Mesendoderm (in vitro differentiated cells): ENCODE data around the gene ZNF521.
A peak's percentile ranks its signal among the peaks of the same experiment; 100 is the strongest.

Experiments
- DNase-seq: peaks from one replicate; pipeline ENCODE4 v3.0.0; 2013
- H2AK5ac ChIP-seq: 2 replicates; pipeline ENCODE4 v1.6.1; 2013; ENCODE audit warnings: low read length, inconsistent platforms
- H2BK120ac ChIP-seq: 2 replicates; pipeline ENCODE4 v1.6.1; 2013; ENCODE audit warnings: low read depth, mild to moderate bottlenecking, low read length, moderate library complexity, mixed read lengths
- H2BK15ac ChIP-seq: replicated peaks from 2 replicates; pipeline ENCODE4 v1.6.1; 2013; ENCODE audit warnings: low read depth, mild to moderate bottlenecking, moderate library complexity
- H2BK5ac ChIP-seq: 2 replicates; pipeline ENCODE4 v1.6.1; 2013; ENCODE audit warnings: low read length, inconsistent platforms
- H3K18ac ChIP-seq: 2 replicates; pipeline ENCODE4 v1.6.1; 2013; ENCODE audit warnings: mild to moderate bottlenecking, low read length, mixed read lengths
- H3K23ac ChIP-seq: one replicate; pipeline ENCODE4 v1.6.1; 2013; ENCODE audit warnings: low read length
- H3K27ac ChIP-seq: 2 replicates; pipeline ENCODE4 v1.5.1; 2013; ENCODE audit warnings: low read depth, mild to moderate bottlenecking, inconsistent platforms, low read length, moderate library complexity
- H3K27me3 ChIP-seq: 2 replicates; pipeline ENCODE4 v1.6.1; 2013; ENCODE audit warnings: low read length, control low read depth, mild to moderate bottlenecking, inconsistent platforms; ENCODE audit not compliant: insufficient read depth, poor library complexity
- H3K36me3 ChIP-seq: 2 replicates; pipeline ENCODE4 v1.6.1; 2013; ENCODE audit warnings: low read length, inconsistent platforms; ENCODE audit not compliant: control insufficient read depth, insufficient read depth
- H3K4ac ChIP-seq: one replicate; pipeline ENCODE4 v1.6.1; 2013; ENCODE audit warnings: low read depth, mild to moderate bottlenecking, low read length, moderate library complexity
- H3K4me1 ChIP-seq: 2 replicates; pipeline ENCODE4 v1.6.1; 2013; ENCODE audit warnings: low read depth, low read length, inconsistent platforms; ENCODE audit not compliant: control insufficient read depth
- H3K4me2 ChIP-seq: 2 replicates; pipeline ENCODE4 v1.6.1; 2013; ENCODE audit warnings: low read length
- H3K4me3 ChIP-seq: 2 replicates; pipeline ENCODE4 v1.5.1; 2013; ENCODE audit warnings: mild to moderate bottlenecking, low read length
- H3K56ac ChIP-seq: one replicate; pipeline ENCODE4 v1.6.1; 2013; ENCODE audit warnings: low read length
- H3K79me1 ChIP-seq: 2 replicates; pipeline ENCODE4 v1.6.1; 2013; ENCODE audit warnings: low read length, inconsistent platforms
- H3K79me2 ChIP-seq: 2 replicates; pipeline ENCODE4 v1.6.1; 2013; ENCODE audit warnings: mild to moderate bottlenecking, low read length; ENCODE audit not compliant: control insufficient read depth, insufficient read depth
- H3K9ac ChIP-seq: 2 replicates; pipeline ENCODE4 v1.6.1; 2013; ENCODE audit warnings: low read length, inconsistent platforms
- H4K5ac ChIP-seq: one replicate; pipeline ENCODE4 v1.6.1; 2013; ENCODE audit warnings: low read length
- H4K8ac ChIP-seq: one replicate; pipeline ENCODE4 v1.6.1; 2013; ENCODE audit warnings: low read depth, mild to moderate bottlenecking, control low read depth, low read length, moderate library complexity
- WGBS: extraction: QIAGEN DNeasy Blood & Tissue Kit; methylation state at CpG from one replicate; pipeline ENCODE4 v1.1.7; 2013; ENCODE audit warnings: low lambda C conversion rate, missing lambda C conversion rate; ENCODE audit not compliant: insufficient coverage; ENCODE audit errors: extremely low coverage; 5-methylcytosine and 5-hydroxymethylcytosine counted together

The ZNF521 gene

GRCh38 chr18:25102662-25103061 lies 249.3 kb downstream of the ZNF521 start:
- no peak overlapping the region for H4K8ac ChIP-seq
- H3K56ac ChIP-seq, result no peak overlapping the region
- no peak overlapping the region for H2AK5ac ChIP-seq
- H3K4me3 ChIP-seq, result no peak overlapping the region
- no peak overlapping the region for H2BK120ac ChIP-seq
- peaks cover 3% of the 10 kb centered on the region for H3K4me1 ChIP-seq
- no peak overlapping the region for H3K9ac ChIP-seq
- no peak overlapping the region for H2BK15ac ChIP-seq
- H2BK5ac ChIP-seq, result no peak overlapping the region
- no peaks in the 10 kb centered on the region for H3K79me2 ChIP-seq
- no peak overlapping the region for H4K5ac ChIP-seq
- no peaks in the 10 kb centered on the region for H3K79me1 ChIP-seq
- H3K36me3 ChIP-seq, result no peaks in the 10 kb centered on the region
- no peak overlapping the region for H3K18ac ChIP-seq
- H3K27ac ChIP-seq, result no peak overlapping the region
- DNase-seq, result no peak
- no peak overlapping the region for H3K4ac ChIP-seq
- H3K23ac ChIP-seq, result no peak overlapping the region
- no CpG with 5 or more reads among the region's 2 CpGs for WGBS
- H3K27me3 ChIP-seq, result no peaks in the 10 kb centered on the region
- no peak overlapping the region for H3K4me2 ChIP-seq

- Histone ChIP-seq H2AK5ac (no peak overlapping the region), H4K8ac (no peak overlapping the region), H4K5ac (no peak overlapping the region), H3K27me3 (no peaks in the 10 kb centered on the region), H3K23ac (no peak overlapping the region), H3K56ac (no peak overlapping the region), H3K4ac (no peak overlapping the region), H3K18ac (no peak overlapping the region), H2BK5ac (no peak overlapping the region), H3K4me3 (no peak overlapping the region), H3K9ac (no peak overlapping the region), H2BK120ac (no peak overlapping the region), H3K27ac (no peak overlapping the region), H3K36me3 (no peaks in the 10 kb centered on the region), H3K79me2 (no peaks in the 10 kb centered on the region), H2BK15ac (no peak overlapping the region), H3K4me1 (peaks cover 3% of the 10 kb centered on the region), H3K79me1 (no peaks in the 10 kb centered on the region), H3K4me2 (no peak overlapping the region)
- WGBS, result no CpG with 5 or more reads among the region's 3 CpGs
- DNase-seq, result no peak
Measured at GRCh38 chr18:25100418-25100817, 251.5 kb downstream of the ZNF521 start.

GRCh38 chr18:25099895-25100294 lies 252.1 kb downstream of the ZNF521 start:
- no peak overlapping the region for H2BK120ac ChIP-seq
- no peak overlapping the region for H2BK15ac ChIP-seq
- no peak overlapping the region for H3K27ac ChIP-seq
- H3K56ac ChIP-seq, result no peak overlapping the region
- no peak overlapping the region for H2BK5ac ChIP-seq
- H3K79me2 ChIP-seq, result no peaks in the 10 kb centered on the region
- no peak overlapping the region for H3K9ac ChIP-seq
- H2AK5ac ChIP-seq, result no peak overlapping the region
- no peak overlapping the region for H4K8ac ChIP-seq
- WGBS, result no CpG with 5 or more reads among the region's 3 CpGs
- no peaks in the 10 kb centered on the region for H3K79me1 ChIP-seq
- no peak overlapping the region for H3K18ac ChIP-seq
- H3K4me1 ChIP-seq, result peaks cover 3% of the 10 kb centered on the region
- no peak overlapping the region for H3K23ac ChIP-seq
- H3K36me3 ChIP-seq, result no peaks in the 10 kb centered on the region
- no peaks in the 10 kb centered on the region for H3K27me3 ChIP-seq
- no peak overlapping the region for H3K4me3 ChIP-seq
- no peak overlapping the region for H3K4ac ChIP-seq
- no peak overlapping the region for H3K4me2 ChIP-seq
- H4K5ac ChIP-seq, result no peak overlapping the region
- DNase-seq, result no peak

DNA sequence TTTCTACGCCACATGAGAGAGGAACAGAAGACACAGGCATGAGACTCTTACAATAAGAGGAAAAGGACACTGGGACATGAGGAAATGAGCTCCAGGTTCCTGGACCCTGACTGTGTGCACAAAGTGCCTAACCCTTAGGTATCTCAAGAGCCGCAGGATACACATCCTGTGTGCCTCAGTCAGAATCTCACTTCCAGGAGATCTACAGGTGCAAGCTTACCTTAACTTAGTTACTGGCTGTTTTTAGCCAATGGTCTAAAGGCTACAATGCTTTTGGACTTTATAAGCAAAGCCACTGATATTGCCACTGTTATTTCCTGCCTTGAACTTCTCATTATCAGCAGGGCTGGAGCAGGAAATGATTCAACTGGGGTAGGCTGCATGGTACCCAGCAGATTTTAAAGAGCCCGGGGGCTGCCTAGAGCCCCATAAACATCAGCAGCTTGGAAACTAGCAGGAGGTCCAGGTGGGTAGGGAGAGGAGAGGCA lies 254.4 kb downstream of the ZNF521 start:
- H2AK5ac ChIP-seq, result no peak overlapping the region
- WGBS, result no CpG with 5 or more reads among the region's 3 CpGs
- no peak overlapping the region for H3K4me2 ChIP-seq
- H3K4me3 ChIP-seq, result no peak overlapping the region
- H3K18ac ChIP-seq, result no peak overlapping the region
- no peak overlapping the region for H2BK5ac ChIP-seq
- no peaks in the 10 kb centered on the region for H3K36me3 ChIP-seq
- H4K5ac ChIP-seq, result no peak overlapping the region
- H3K79me2 ChIP-seq, result no peaks in the 10 kb centered on the region
- H4K8ac ChIP-seq, result no peak overlapping the region
- H3K79me1 ChIP-seq, result no peaks in the 10 kb centered on the region
- no peak overlapping the region for H3K56ac ChIP-seq
- H3K9ac ChIP-seq, result no peak overlapping the region
- no peak overlapping the region for H3K27ac ChIP-seq
- H3K4me1 ChIP-seq, result peaks cover 3% of the 10 kb centered on the region
- H3K23ac ChIP-seq, result no peak overlapping the region
- DNase-seq, result peak; percentile 5
- no peak overlapping the region for H3K4ac ChIP-seq
- no peak overlapping the region for H2BK15ac ChIP-seq
- H3K27me3 ChIP-seq, result no peaks in the 10 kb centered on the region
- H2BK120ac ChIP-seq, result no peak overlapping the region

GRCh38 chr18:25097057-25097456 lies 254.9 kb downstream of the ZNF521 start:
- Histone ChIP-seq H3K27ac (no peak overlapping the region), H3K4me3 (no peak overlapping the region), H3K56ac (no peak overlapping the region), H3K23ac (no peak overlapping the region), H2BK120ac (no peak overlapping the region), H3K79me2 (no peaks in the 10 kb centered on the region), H2AK5ac (no peak overlapping the region), H3K18ac (no peak overlapping the region), H3K9ac (no peak overlapping the region), H3K79me1 (no peaks in the 10 kb centered on the region), H3K36me3 (no peaks in the 10 kb centered on the region), H3K27me3 (no peaks in the 10 kb centered on the region), H2BK5ac (no peak overlapping the region), H3K4ac (no peak overlapping the region), H4K8ac (peak overlapping the region; percentile 28), H2BK15ac (no peak overlapping the region), H3K4me2 (no peak overlapping the region), H4K5ac (no peak overlapping the region), H3K4me1 (peaks cover 3% of the 10 kb centered on the region)
- WGBS, result no CpG with 5 or more reads among the region's 6 CpGs
- DNase-seq, result no peak

GRCh38 chr18:25093141-25093540 lies 258.8 kb downstream of the ZNF521 start:
- no CpG with 5 or more reads among the region's 3 CpGs for WGBS

More at GRCh38 chr18:25093141-25093540, 258.8 kb downstream of the ZNF521 start:
- Histone ChIP-seq H2BK120ac (no peak overlapping the region), H3K4me3 (no peak overlapping the region), H3K4me2 (no peak overlapping the region), H3K36me3 (no peaks in the 10 kb centered on the region), H4K5ac (no peak overlapping the region), H3K9ac (no peak overlapping the region), H2AK5ac (no peak overlapping the region), H3K56ac (no peak overlapping the region), H3K27ac (no peak overlapping the region), H3K4me1 (peaks cover 3% of the 10 kb centered on the region), H3K27me3 (no peaks in the 10 kb centered on the region), H3K79me1 (no peaks in the 10 kb centered on the region), H3K18ac (no peak overlapping the region), H2BK15ac (no peak overlapping the region), H3K23ac (no peak overlapping the region), H4K8ac (no peak overlapping the region), H3K79me2 (no peaks in the 10 kb centered on the region), H2BK5ac (no peak overlapping the region), H3K4ac (no peak overlapping the region)
- no peak for DNase-seq
